ENCODE results near the gene OSTM1.

GRCh38 chr6:108005961-108006360 is 68.6 kb downstream of the OSTM1 start:
- TF ChIP-seq, protein P1, sequence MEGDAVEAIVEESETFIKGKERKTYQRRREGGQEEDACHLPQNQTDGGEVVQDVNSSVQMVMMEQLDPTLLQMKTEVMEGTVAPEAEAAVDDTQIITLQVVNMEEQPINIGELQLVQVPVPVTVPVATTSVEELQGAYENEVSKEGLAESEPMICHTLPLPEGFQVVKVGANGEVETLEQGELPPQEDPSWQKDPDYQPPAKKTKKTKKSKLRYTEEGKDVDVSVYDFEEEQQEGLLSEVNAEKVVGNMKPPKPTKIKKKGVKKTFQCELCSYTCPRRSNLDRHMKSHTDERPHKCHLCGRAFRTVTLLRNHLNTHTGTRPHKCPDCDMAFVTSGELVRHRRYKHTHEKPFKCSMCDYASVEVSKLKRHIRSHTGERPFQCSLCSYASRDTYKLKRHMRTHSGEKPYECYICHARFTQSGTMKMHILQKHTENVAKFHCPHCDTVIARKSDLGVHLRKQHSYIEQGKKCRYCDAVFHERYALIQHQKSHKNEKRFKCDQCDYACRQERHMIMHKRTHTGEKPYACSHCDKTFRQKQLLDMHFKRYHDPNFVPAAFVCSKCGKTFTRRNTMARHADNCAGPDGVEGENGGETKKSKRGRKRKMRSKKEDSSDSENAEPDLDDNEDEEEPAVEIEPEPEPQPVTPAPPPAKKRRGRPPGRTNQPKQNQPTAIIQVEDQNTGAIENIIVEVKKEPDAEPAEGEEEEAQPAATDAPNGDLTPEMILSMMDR (conservative IDR thresholded peaks at IDR 0.05), result no peak
- no peak for TF ChIP-seq ZFX (IDR thresholded peaks at IDR 0.05)

Measured in C4-2B (cell line).